Rectal smooth muscle tissue (tissue), 1 donor: ENCODE measurements around the gene DEFB118.

Experiments used
- H3K27ac ChIP-seq: one replicate; pipeline ENCODE4 v1.7.0; 2013; ENCODE audit warnings: low read depth, low read length, inconsistent platforms
- H3K27me3 ChIP-seq: one replicate; pipeline ENCODE4 v1.7.0; 2013; ENCODE audit warnings: low read length; ENCODE audit not compliant: control insufficient read depth, insufficient read depth
- H3K36me3 ChIP-seq: one replicate; pipeline ENCODE4 v1.7.0; 2013; ENCODE audit warnings: low read length; ENCODE audit not compliant: control insufficient read depth, insufficient read depth
- H3K4me1 ChIP-seq: one replicate; pipeline ENCODE4 v1.7.0; 2013; ENCODE audit warnings: low read length; ENCODE audit not compliant: control insufficient read depth, insufficient read depth
- H3K4me3 ChIP-seq: one replicate; pipeline ENCODE4 v1.7.0; 2013; ENCODE audit warnings: low read length
- H3K9ac ChIP-seq: one replicate; pipeline ENCODE4 v1.7.0; 2013; ENCODE audit warnings: low read length

The DEFB118 gene

GRCh38 chr20:31410011-31410410, 41.6 kb downstream of the DEFB118 start:
- Histone ChIP-seq H3K4me3 (no peak overlapping the region), H3K4me1 (no peaks in the 10 kb centered on the region), H3K36me3 (no peaks in the 10 kb centered on the region), H3K27ac (no peak overlapping the region), H3K9ac (no peak overlapping the region), H3K27me3 (no peaks in the 10 kb centered on the region)

- H3K27ac ChIP-seq = no peak overlapping the region
- H3K4me3 ChIP-seq = no peak overlapping the region
- H3K27me3 ChIP-seq = no peaks in the 10 kb centered on the region
- no peaks in the 10 kb centered on the region for H3K36me3 ChIP-seq
- no peak overlapping the region for H3K9ac ChIP-seq
- no peaks in the 10 kb centered on the region for H3K4me1 ChIP-seq
Measured at GRCh38 chr20:31414381-31414780, 46.0 kb downstream of the DEFB118 start.

GRCh38 chr20:31415653-31416052, 47.3 kb downstream of the DEFB118 start:
- no peaks in the 10 kb centered on the region for H3K36me3 ChIP-seq
- no peak overlapping the region for H3K27ac ChIP-seq
- no peak overlapping the region for H3K4me3 ChIP-seq
- H3K9ac ChIP-seq = no peak overlapping the region
- H3K4me1 ChIP-seq = no peaks in the 10 kb centered on the region
- H3K27me3 ChIP-seq = no peaks in the 10 kb centered on the region

- H3K4me3 ChIP-seq = no peak overlapping the region
- H3K36me3 ChIP-seq = no peaks in the 10 kb centered on the region
- no peak overlapping the region for H3K9ac ChIP-seq
- H3K4me1 ChIP-seq = no peaks in the 10 kb centered on the region
- no peaks in the 10 kb centered on the region for H3K27me3 ChIP-seq
- no peak overlapping the region for H3K27ac ChIP-seq
Measured at GRCh38 chr20:31418307-31418706, 49.9 kb downstream of the DEFB118 start.
